H1 (cell line): ENCODE results near the gene RFNG. TPM values are rescaled to one million over a fixed set of nuclear protein-coding genes. Genes with fewer than 3 reads are reported as not detected.

ENCODE experiments used
- ATF2 ChIP-seq: IDR thresholded peaks from 2 replicates; pipeline ENCODE4 v1.6.1; 2012; ENCODE audit warnings: low read length, inconsistent platforms
- BCL11A ChIP-seq, 2 experiments: IDR thresholded peaks; one replicate each; pipeline ENCODE4 v1.6.1; 2011; ENCODE audit warnings: low read depth in 2 of 2, low read length in 2 of 2, mild to moderate bottlenecking in 2 of 2
- CREB1 ChIP-seq: IDR thresholded peaks from 2 replicates; pipeline ENCODE4 v1.6.1; 2012; ENCODE audit warnings: inconsistent platforms
- HDAC6 ChIP-seq: IDR thresholded peaks from one replicate; pipeline ENCODE4 v1.7.1; 2012; ENCODE audit warnings: low read depth, mild to moderate bottlenecking, inconsistent platforms, low read length, moderate library complexity
- JUN ChIP-seq: IDR thresholded peaks from 2 replicates; pipeline ENCODE4 v1.6.1; 2011; ENCODE audit warnings: low read depth, mild to moderate bottlenecking, improper control_type of control experiment, low read length
- KDM4A ChIP-seq: IDR thresholded peaks from one replicate; pipeline ENCODE4 v1.7.1; 2012; ENCODE audit warnings: low read depth, mild to moderate bottlenecking, moderate library complexity, low read length, inconsistent platforms; ENCODE audit not compliant: severe bottlenecking
- KDM5A ChIP-seq: fragments of 200-600 bp; IDR thresholded peaks from 2 replicates; pipeline ENCODE4 v1.7.1; 2012; ENCODE audit warnings: mild to moderate bottlenecking, low read length, inconsistent platforms, mixed read lengths
- MAFK ChIP-seq: IDR thresholded peaks from 2 replicates; pipeline ENCODE4 v1.6.1; 2012; ENCODE audit warnings: low read depth, mild to moderate bottlenecking, improper control_type of control experiment, low read length
- MAX ChIP-seq: IDR thresholded peaks from 2 replicates; pipeline ENCODE4 v1.6.1; 2012; ENCODE audit warnings: inconsistent platforms
- NRF1 ChIP-seq: IDR thresholded peaks from 2 replicates; pipeline ENCODE4 v1.6.1; 2011; ENCODE audit warnings: mild to moderate bottlenecking, low read depth, low read length, improper control_type of control experiment
- PHF8 ChIP-seq: fragments of 200-600 bp; sonication (generic); conservative IDR thresholded peaks from 2 replicates; pipeline ENCODE4 v1.7.1; 2012; ENCODE audit warnings: low read depth, mild to moderate bottlenecking, inconsistent platforms, low read length, moderate library complexity
- POU5F1 ChIP-seq: IDR thresholded peaks from 2 replicates; pipeline ENCODE4 v1.6.1; 2011; ENCODE audit warnings: low read depth, mild to moderate bottlenecking, low read length, moderate library complexity
- RFX5 ChIP-seq: IDR thresholded peaks from 2 replicates; pipeline ENCODE4 v1.6.1; 2011; ENCODE audit warnings: low read depth, low read length, improper control_type of control experiment, borderline replicate concordance
- RXRA ChIP-seq: IDR thresholded peaks from 2 replicates; pipeline ENCODE4 v1.6.1; 2011; ENCODE audit warnings: low read depth, mild to moderate bottlenecking, low read length, moderate library complexity; ENCODE audit not compliant: insufficient read depth
- SIN3A ChIP-seq, 2 experiments: IDR thresholded peaks in 1 of 2; conservative IDR thresholded peaks in 1 of 2; 2 replicates each; pipeline ENCODE4 v1.6.1; 2011 to 2012; ENCODE audit warnings: low read length in 2 of 2, improper control_type of control experiment in 1 of 2, low read depth in 1 of 2, mild to moderate bottlenecking in 1 of 2
- SIX5 ChIP-seq: IDR thresholded peaks from 2 replicates; pipeline ENCODE4 v1.6.1; 2011; ENCODE audit warnings: mild to moderate bottlenecking, low read depth, low read length
- SP2 ChIP-seq: IDR thresholded peaks from 2 replicates; pipeline ENCODE4 v1.6.1; 2012; ENCODE audit warnings: mild to moderate bottlenecking, low read length, inconsistent platforms
- SP4 ChIP-seq: IDR thresholded peaks from 2 replicates; pipeline ENCODE4 v1.6.1; 2012; ENCODE audit warnings: low read length, inconsistent platforms
- SUZ12 ChIP-seq: fragments of 200-600 bp; sonication (generic); IDR thresholded peaks from 2 replicates; pipeline ENCODE4 v1.6.1; 2012; ENCODE audit warnings: mild to moderate bottlenecking, inconsistent platforms, low read length, moderate library complexity, mixed read lengths
- TBP ChIP-seq: IDR thresholded peaks from 2 replicates; pipeline ENCODE4 v1.6.1; 2011; ENCODE audit warnings: low read depth, low read length, improper control_type of control experiment
- TCF12 ChIP-seq: IDR thresholded peaks from 2 replicates; pipeline ENCODE4 v1.6.1; 2011; ENCODE audit warnings: low read depth, mild to moderate bottlenecking, low read length
- polyA plus RNA-seq, 7 experiments: library from polyadenylated mRNA; depleted of rRNA in 3 of 7; stranded (reverse) in 5 of 7; unstranded in 2 of 7; fragments of >200 nt in 5 of 7; fragments of 200-250 nt in 2 of 7; gene quantifications; 1 replicate in 5 of 7; 2 replicates in 1 of 7; 4 replicates in 1 of 7; pipeline versions ENCODE4 v1.2.1 to v1.2.3, GENCODE V29; 2011 to 2013; ENCODE audit warnings: missing spikeins in 2 of 7, mixed read lengths in 2 of 7
- total RNA-seq: library from RNA; stranded (reverse); fragmentation: NEBNext Ultra II Directional; extraction: Animal tissue kit (Norgen Biotek cat#: 25700); gene quantifications from 2 replicates; pipeline ENCODE4 v1.2.1, GENCODE V29; 2021
- TF ChIP-seq, protein P1 (sequence below): IDR thresholded peaks from 2 replicates; pipeline ENCODE4 v1.6.1; 2011; ENCODE audit warnings: low read depth, mild to moderate bottlenecking, low read length; ENCODE audit not compliant: insufficient read depth

The RFNG gene
- total and polyA plus RNA-seq, 2 of the 8 experiments (the other 6 are each of a cell fraction or from before 2014, with no cell fraction given) = 26.7 to 28.4 TPM

GRCh38 chr17:82030470-82031302 is 20.9 kb downstream of the RFNG start (continued):
- TF ChIP-seq HDAC6 (no peak), CREB1 (peak; percentile 58), KDM4A (peak; percentile 52), SIN3A (conservative IDR thresholded peaks at IDR 0.05 in 1 of 2, IDR thresholded peaks at IDR 0.05 in 1 of 2; ENCODE audit: low read depth in 1 of 2, low read length in 2 of 2) (peak in 1 of 2 experiments; percentile 84; a peak in 2 of 4 replicates), MAFK (no peak), MAX (peak; percentile 40; the same call in 1 of the 2 replicates), TBP (no peak), NRF1 (no peak), TCF12 (no peak), RXRA (no peak), SIX5 (no peak), PHF8 (no peak), KDM5A (peak; percentile 28; the same call in 1 of the 2 replicates), BCL11A (IDR thresholded peaks at IDR 0.05; ENCODE audit: low read depth in 2 of 2, low read length in 2 of 2) (no peak), JUN (no peak), SP2 (no peak), RFX5 (no peak), SUZ12 (no peak), POU5F1 (no peak), SP4 (no peak), ATF2 (no peak)
- TF ChIP-seq, protein P1, sequence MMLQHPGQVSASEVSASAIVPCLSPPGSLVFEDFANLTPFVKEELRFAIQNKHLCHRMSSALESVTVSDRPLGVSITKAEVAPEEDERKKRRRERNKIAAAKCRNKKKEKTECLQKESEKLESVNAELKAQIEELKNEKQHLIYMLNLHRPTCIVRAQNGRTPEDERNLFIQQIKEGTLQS = no peak
